Liver (tissue), 9 donors: ENCODE measurements around the gene S100A11. TPM values are rescaled to one million over a fixed set of nuclear protein-coding genes. Genes with fewer than 3 reads are reported as not detected.

ENCODE experiments used
- DNase-seq: peaks from one replicate; pipeline ENCODE4 v3.0.0-alpha.2; 2017; ENCODE audit warnings: low spot score
- H3K27ac ChIP-seq, 2 donors: one replicate each; pipeline ENCODE4 v1.7.0; 2013; ENCODE audit warnings: inconsistent platforms in 2 of 2, low read length in 2 of 2, control low read depth in 1 of 2, low read depth in 1 of 2, mild to moderate bottlenecking in 1 of 2
- H3K27me3 ChIP-seq, 4 donors: one replicate each; pipeline versions ENCODE4 v1.6.1 to v1.7.0; 2013; ENCODE audit warnings: low read length in 3 of 4, inconsistent platforms in 1 of 4, mild to moderate bottlenecking in 1 of 4, moderate library complexity in 1 of 4; ENCODE audit not compliant: control insufficient read depth in 4 of 4, insufficient read depth in 4 of 4
- H3K36me3 ChIP-seq, 4 donors: one replicate each; pipeline versions ENCODE4 v1.6.1 to v1.7.0; 2013; ENCODE audit warnings: low read length in 3 of 4, mild to moderate bottlenecking in 3 of 4, low read depth in 1 of 4, moderate library complexity in 1 of 4; ENCODE audit not compliant: control insufficient read depth in 4 of 4, insufficient read depth in 3 of 4
- H3K4me1 ChIP-seq, 4 donors: one replicate each; pipeline versions ENCODE4 v1.6.1 to v1.7.0; 2013; ENCODE audit warnings: low read length in 3 of 4, mild to moderate bottlenecking in 3 of 4, moderate library complexity in 1 of 4; ENCODE audit not compliant: control insufficient read depth in 4 of 4, insufficient read depth in 4 of 4
- H3K4me3 ChIP-seq, 3 donors: one replicate each; pipeline versions ENCODE4 v1.6.1 to v1.7.0; 2013; ENCODE audit warnings: low read length in 3 of 3, control low read depth in 1 of 3, low read depth in 1 of 3, mild to moderate bottlenecking in 1 of 3
- H3K9ac ChIP-seq, 2 donors: one replicate each; pipeline ENCODE4 v1.7.0; 2013; ENCODE audit warnings: low read length in 2 of 2, mild to moderate bottlenecking in 2 of 2, moderate library complexity in 2 of 2, control low read depth in 1 of 2, low read depth in 1 of 2
- H3K9me3 ChIP-seq, 4 donors: one replicate each; pipeline versions ENCODE4 v1.6.1 to v1.7.0; 2013; ENCODE audit warnings: low read length in 3 of 4; ENCODE audit not compliant: control insufficient read depth in 4 of 4
- EGR1 ChIP-seq, 2 donors: IDR thresholded peaks; 2 replicates each; pipeline ENCODE4 v1.6.1; 2016 to 2018; ENCODE audit warnings: antibody characterized with exemption in 2 of 2, low read depth in 2 of 2
- FOXA1 ChIP-seq: IDR thresholded peaks from 2 replicates; pipeline ENCODE4 v1.6.1; 2016; ENCODE audit warnings: antibody characterized with exemption
- HNF4G ChIP-seq: IDR thresholded peaks from 2 replicates; pipeline ENCODE4 v1.6.1; 2016; ENCODE audit warnings: antibody characterized with exemption
- JUND ChIP-seq, 2 donors: IDR thresholded peaks; 2 replicates each; pipeline ENCODE4 v1.6.1; 2016; ENCODE audit warnings: antibody characterized with exemption in 2 of 2
- MAX ChIP-seq: IDR thresholded peaks from 2 replicates; pipeline ENCODE4 v1.6.1; 2016; ENCODE audit warnings: antibody characterized with exemption
- NR2F2 ChIP-seq: IDR thresholded peaks from 2 replicates; pipeline ENCODE4 v1.6.1; 2016; ENCODE audit warnings: antibody characterized with exemption
- RAD21 ChIP-seq, 2 donors: IDR thresholded peaks; 2 replicates each; pipeline ENCODE4 v1.6.1; 2016; ENCODE audit warnings: antibody characterized with exemption in 2 of 2, mild to moderate bottlenecking in 2 of 2
- RXRA ChIP-seq, 2 donors: IDR thresholded peaks; 2 replicates each; pipeline ENCODE4 v1.6.1; 2017 to 2018; ENCODE audit warnings: antibody characterized with exemption in 2 of 2, mild to moderate bottlenecking in 1 of 2
- SP1 ChIP-seq: IDR thresholded peaks from 2 replicates; pipeline ENCODE4 v1.6.1; 2018; ENCODE audit warnings: antibody characterized with exemption, mild to moderate bottlenecking
- TAF1 ChIP-seq: conservative IDR thresholded peaks from 2 replicates; pipeline ENCODE4 v1.6.1; 2016; ENCODE audit warnings: antibody characterized with exemption, mild to moderate bottlenecking
- YY1 ChIP-seq: IDR thresholded peaks from 2 replicates; pipeline ENCODE4 v1.6.1; 2016; ENCODE audit warnings: antibody characterized with exemption, mild to moderate bottlenecking
- WGBS: extraction: QIAGEN DNeasy Blood & Tissue Kit; methylation state at CpG from one replicate; pipeline ENCODE4 v1.1.7; 2013; 5-methylcytosine and 5-hydroxymethylcytosine counted together
- polyA plus RNA-seq, 2 donors: library from polyadenylated mRNA; stranded (reverse) in 1 of 2; unstranded in 1 of 2; fragments of 200-250 nt in 1 of 2; fragments of >200 nt in 1 of 2; fragmentation: Nextera tagmentation in 1 of 2; extraction: Ambion mirVana in 1 of 2; gene quantifications; one replicate each; pipeline versions ENCODE4 v1.2.1 to v1.2.3, GENCODE V29; 2013 to 2015
- total RNA-seq, 2 donors: library from RNA; depleted of rRNA; stranded (reverse); fragments of >200 nt; gene quantifications; one replicate each; pipeline ENCODE4 v1.2.3, GENCODE V29; 2014
- TF ChIP-seq, protein P1 (sequence below): IDR thresholded peaks from 2 replicates; pipeline ENCODE4 v1.6.1; 2016; ENCODE audit warnings: antibody characterized with exemption, mild to moderate bottlenecking
- TF ChIP-seq, protein P2 (sequence below): fragments of 150-350 bp; IDR thresholded peaks from 2 replicates; pipeline ENCODE4 v1.5.1; 2017; ENCODE audit warnings: improper control_type of control experiment, low read depth, low read length; ENCODE audit not compliant: missing input control
- TF ChIP-seq, protein P3 (sequence below): IDR thresholded peaks from 2 replicates; pipeline ENCODE4 v1.6.1; 2016; ENCODE audit warnings: antibody characterized with exemption
- TF ChIP-seq, protein P4 (sequence below): IDR thresholded peaks from 2 replicates; pipeline ENCODE4 v1.6.1; 2016; ENCODE audit warnings: antibody characterized with exemption
- donor health status: healthy.
- donor health status: healthy.
- donor health status: healthy.
- donor health status: healthy.
- donor health status: healthy.

The S100A11 gene
- total and polyA plus RNA-seq, 4 donors: 9.9 to 76.1 (median 31.0) TPM

- peak overlapping the region; percentile 80 to 93 for H3K27ac ChIP-seq
- TF ChIP-seq, protein P1, sequence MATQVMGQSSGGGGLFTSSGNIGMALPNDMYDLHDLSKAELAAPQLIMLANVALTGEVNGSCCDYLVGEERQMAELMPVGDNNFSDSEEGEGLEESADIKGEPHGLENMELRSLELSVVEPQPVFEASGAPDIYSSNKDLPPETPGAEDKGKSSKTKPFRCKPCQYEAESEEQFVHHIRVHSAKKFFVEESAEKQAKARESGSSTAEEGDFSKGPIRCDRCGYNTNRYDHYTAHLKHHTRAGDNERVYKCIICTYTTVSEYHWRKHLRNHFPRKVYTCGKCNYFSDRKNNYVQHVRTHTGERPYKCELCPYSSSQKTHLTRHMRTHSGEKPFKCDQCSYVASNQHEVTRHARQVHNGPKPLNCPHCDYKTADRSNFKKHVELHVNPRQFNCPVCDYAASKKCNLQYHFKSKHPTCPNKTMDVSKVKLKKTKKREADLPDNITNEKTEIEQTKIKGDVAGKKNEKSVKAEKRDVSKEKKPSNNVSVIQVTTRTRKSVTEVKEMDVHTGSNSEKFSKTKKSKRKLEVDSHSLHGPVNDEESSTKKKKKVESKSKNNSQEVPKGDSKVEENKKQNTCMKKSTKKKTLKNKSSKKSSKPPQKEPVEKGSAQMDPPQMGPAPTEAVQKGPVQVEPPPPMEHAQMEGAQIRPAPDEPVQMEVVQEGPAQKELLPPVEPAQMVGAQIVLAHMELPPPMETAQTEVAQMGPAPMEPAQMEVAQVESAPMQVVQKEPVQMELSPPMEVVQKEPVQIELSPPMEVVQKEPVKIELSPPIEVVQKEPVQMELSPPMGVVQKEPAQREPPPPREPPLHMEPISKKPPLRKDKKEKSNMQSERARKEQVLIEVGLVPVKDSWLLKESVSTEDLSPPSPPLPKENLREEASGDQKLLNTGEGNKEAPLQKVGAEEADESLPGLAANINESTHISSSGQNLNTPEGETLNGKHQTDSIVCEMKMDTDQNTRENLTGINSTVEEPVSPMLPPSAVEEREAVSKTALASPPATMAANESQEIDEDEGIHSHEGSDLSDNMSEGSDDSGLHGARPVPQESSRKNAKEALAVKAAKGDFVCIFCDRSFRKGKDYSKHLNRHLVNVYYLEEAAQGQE: no peak
- TF ChIP-seq, protein P2, sequence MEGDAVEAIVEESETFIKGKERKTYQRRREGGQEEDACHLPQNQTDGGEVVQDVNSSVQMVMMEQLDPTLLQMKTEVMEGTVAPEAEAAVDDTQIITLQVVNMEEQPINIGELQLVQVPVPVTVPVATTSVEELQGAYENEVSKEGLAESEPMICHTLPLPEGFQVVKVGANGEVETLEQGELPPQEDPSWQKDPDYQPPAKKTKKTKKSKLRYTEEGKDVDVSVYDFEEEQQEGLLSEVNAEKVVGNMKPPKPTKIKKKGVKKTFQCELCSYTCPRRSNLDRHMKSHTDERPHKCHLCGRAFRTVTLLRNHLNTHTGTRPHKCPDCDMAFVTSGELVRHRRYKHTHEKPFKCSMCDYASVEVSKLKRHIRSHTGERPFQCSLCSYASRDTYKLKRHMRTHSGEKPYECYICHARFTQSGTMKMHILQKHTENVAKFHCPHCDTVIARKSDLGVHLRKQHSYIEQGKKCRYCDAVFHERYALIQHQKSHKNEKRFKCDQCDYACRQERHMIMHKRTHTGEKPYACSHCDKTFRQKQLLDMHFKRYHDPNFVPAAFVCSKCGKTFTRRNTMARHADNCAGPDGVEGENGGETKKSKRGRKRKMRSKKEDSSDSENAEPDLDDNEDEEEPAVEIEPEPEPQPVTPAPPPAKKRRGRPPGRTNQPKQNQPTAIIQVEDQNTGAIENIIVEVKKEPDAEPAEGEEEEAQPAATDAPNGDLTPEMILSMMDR: peak; percentile 33
- TF ChIP-seq SP1: peak; percentile 13
- H3K4me1 ChIP-seq: peaks cover 3 to 14% (median 6%) of the 10 kb centered on the region in 4 donors
Observed at GRCh38 chr1:152034654-152035538, 1.9 kb downstream of the S100A11 start.

GRCh38 chr1:152034324-152034653, 2.5 kb downstream of the S100A11 start:
- H3K9ac ChIP-seq: peak overlapping the region in 1 of 2 donors; percentile 41
- no peaks in the 10 kb centered on the region for H3K9me3 ChIP-seq
- peaks cover 3 to 14% (median 6%) of the 10 kb centered on the region in 4 donors for H3K4me1 ChIP-seq
- peaks cover 0 to 3% (median 0%) of the 10 kb centered on the region in 4 donors for H3K36me3 ChIP-seq
- H3K27me3 ChIP-seq: peaks cover 0 to 2% (median 0%) of the 10 kb centered on the region in 4 donors
- DNase-seq: no peak
- H3K27ac ChIP-seq: no peak overlapping the region
- WGBS: 72% methylated on average over 1 of the region's 1 CpG
- TF ChIP-seq TAF1 (no peak), JUND (IDR thresholded peaks at IDR 0.05) (no peak), EGR1 (IDR thresholded peaks at IDR 0.05; ENCODE audit: low read depth in 2 of 2) (no peak), NR2F2 (no peak), FOXA1 (no peak), RAD21 (IDR thresholded peaks at IDR 0.05) (no peak), YY1 (no peak), SP1 (no peak), MAX (no peak), RXRA (IDR thresholded peaks at IDR 0.05) (no peak), HNF4G (no peak)
- TF ChIP-seq, protein P1: no peak
- TF ChIP-seq, protein P2: no peak
- TF ChIP-seq, protein P3, sequence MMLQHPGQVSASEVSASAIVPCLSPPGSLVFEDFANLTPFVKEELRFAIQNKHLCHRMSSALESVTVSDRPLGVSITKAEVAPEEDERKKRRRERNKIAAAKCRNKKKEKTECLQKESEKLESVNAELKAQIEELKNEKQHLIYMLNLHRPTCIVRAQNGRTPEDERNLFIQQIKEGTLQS: no peak
- TF ChIP-seq, protein P4, sequence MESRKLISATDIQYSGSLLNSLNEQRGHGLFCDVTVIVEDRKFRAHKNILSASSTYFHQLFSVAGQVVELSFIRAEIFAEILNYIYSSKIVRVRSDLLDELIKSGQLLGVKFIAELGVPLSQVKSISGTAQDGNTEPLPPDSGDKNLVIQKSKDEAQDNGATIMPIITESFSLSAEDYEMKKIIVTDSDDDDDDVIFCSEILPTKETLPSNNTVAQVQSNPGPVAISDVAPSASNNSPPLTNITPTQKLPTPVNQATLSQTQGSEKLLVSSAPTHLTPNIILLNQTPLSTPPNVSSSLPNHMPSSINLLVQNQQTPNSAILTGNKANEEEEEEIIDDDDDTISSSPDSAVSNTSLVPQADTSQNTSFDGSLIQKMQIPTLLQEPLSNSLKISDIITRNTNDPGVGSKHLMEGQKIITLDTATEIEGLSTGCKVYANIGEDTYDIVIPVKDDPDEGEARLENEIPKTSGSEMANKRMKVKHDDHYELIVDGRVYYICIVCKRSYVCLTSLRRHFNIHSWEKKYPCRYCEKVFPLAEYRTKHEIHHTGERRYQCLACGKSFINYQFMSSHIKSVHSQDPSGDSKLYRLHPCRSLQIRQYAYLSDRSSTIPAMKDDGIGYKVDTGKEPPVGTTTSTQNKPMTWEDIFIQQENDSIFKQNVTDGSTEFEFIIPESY: no peak
- H3K4me3 ChIP-seq: no peak overlapping the region

More at GRCh38 chr1:152034654-152035538, 1.9 kb downstream of the S100A11 start:
- DNase-seq: peak; percentile 53
- H3K9ac ChIP-seq: peak overlapping the region; percentile 15 to 75
- peak overlapping the region; percentile 35 to 58 (median 56) for H3K4me3 ChIP-seq
- H3K36me3 ChIP-seq: peaks cover 0 to 3% (median 0%) of the 10 kb centered on the region in 4 donors
- no peaks in the 10 kb centered on the region for H3K9me3 ChIP-seq
- 38% methylated on average over 8 of the region's 8 CpGs for WGBS
- peaks cover 0 to 2% (median 0%) of the 10 kb centered on the region in 4 donors for H3K27me3 ChIP-seq
